Coronary artery (tissue), 2 donors: ENCODE measurements around the gene PRDM2.

Source experiments
- DNase-seq: peaks from one replicate; pipeline ENCODE4 v3.0.0-alpha.2; 2017; ENCODE audit warnings: low spot score
- H3K27ac ChIP-seq, 2 donors: fragments of 200-600 bp; sonication (generic); one replicate each; pipeline ENCODE4 v1.5.1; 2016 to 2019
- H3K4me3 ChIP-seq: fragments of 200-600 bp; sonication (generic); 2 replicates; pipeline ENCODE4 v1.5.1; 2016; ENCODE audit warnings: mild to moderate bottlenecking, moderate library complexity
- CTCF ChIP-seq: fragments of 200-600 bp; sonication (generic); IDR thresholded peaks from one replicate; pipeline ENCODE4 v1.5.1; 2019; ENCODE audit warnings: antibody characterized with exemption

PRDM2 gene

GRCh38 chr1:13873032-13873431, 173.0 kb downstream of the PRDM2 start:
- no peak for DNase-seq

More at GRCh38 chr1:13873032-13873431, 173.0 kb downstream of the PRDM2 start:
- no peak overlapping the region for H3K4me3 ChIP-seq
- no peak overlapping the region for H3K27ac ChIP-seq
- no peak for TF ChIP-seq CTCF
